Fibroblast of pulmonary artery (primary cell): ENCODE data around the gene TMEM150B.

Source experiments
- DNase-seq: peaks from one replicate; pipeline ENCODE4 v3.0.0-alpha.2; 2010; ENCODE audit warnings: low read depth
- H3K4me3 ChIP-seq: replicated peaks from 2 replicates; pipeline ENCODE4 v1.5.1; 2011; ENCODE audit warnings: low read depth, mild to moderate bottlenecking, control low read depth, low read length, moderate library complexity
- CTCF ChIP-seq: IDR thresholded peaks from 2 replicates; pipeline ENCODE4 v1.5.1; 2011; ENCODE audit warnings: mild to moderate bottlenecking, control low read depth, low read length, inconsistent platforms; ENCODE audit errors: missing control alignments

Gene TMEM150B

GRCh38 chr19:55283548-55284377 is 41.4 kb downstream of the TMEM150B start, which contains the start of gene BRSK1:
BRSK1 (plus strand) TSS chr19:55283997; CDS start chr19:55284443, 446 bp downstream.
- DNase-seq: peak; percentile 60
- no peak for TF ChIP-seq CTCF
- peak within 1 kb of the TSS; percentile 51 for H3K4me3 ChIP-seq

GRCh38 chr19:55279770-55280643 is 45.1 kb downstream of the TMEM150B start, which contains the start of gene HSPBP1:
HSPBP1 (minus strand) TSS chr19:55280110; CDS start chr19:55279608, 502 bp downstream.
- DNase-seq: peak; percentile 95
- H3K4me3 ChIP-seq: peak within 1 kb of the TSS; percentile 91
- no peak for TF ChIP-seq CTCF

GRCh38 chr19:55279340-55279739 is 45.8 kb downstream of the TMEM150B start:
- no peak for TF ChIP-seq CTCF
- H3K4me3 ChIP-seq: peak overlapping the region; percentile 91
- no peak for DNase-seq

- H3K4me3 ChIP-seq: peak overlapping the region; percentile 91
- TF ChIP-seq CTCF: no peak
- DNase-seq: no peak
These were observed 46.6 kb downstream of the TMEM150B start for GRCh38 chr19:55278391-55279135.

- H3K4me3 ChIP-seq: no peak overlapping the region
- no peak for TF ChIP-seq CTCF
- DNase-seq: no peak
These were observed 47.6 kb downstream of the TMEM150B start for GRCh38 chr19:55277494-55277893.

GRCh38 chr19:55276720-55277430 is 48.3 kb downstream of the TMEM150B start:
- no peak for DNase-seq

More at GRCh38 chr19:55276720-55277430, 48.3 kb downstream of the TMEM150B start:
- H3K4me3 ChIP-seq: no peak overlapping the region
- no peak for TF ChIP-seq CTCF
